ENCODE results near the gene NELFE. TPM values are rescaled to one million over a fixed set of nuclear protein-coding genes. Genes with fewer than 3 reads are reported as not detected.

Gene NELFE
- total RNA-seq, 2 donors from 2014 or later: 50.3 to 55.6 TPM

DNA sequence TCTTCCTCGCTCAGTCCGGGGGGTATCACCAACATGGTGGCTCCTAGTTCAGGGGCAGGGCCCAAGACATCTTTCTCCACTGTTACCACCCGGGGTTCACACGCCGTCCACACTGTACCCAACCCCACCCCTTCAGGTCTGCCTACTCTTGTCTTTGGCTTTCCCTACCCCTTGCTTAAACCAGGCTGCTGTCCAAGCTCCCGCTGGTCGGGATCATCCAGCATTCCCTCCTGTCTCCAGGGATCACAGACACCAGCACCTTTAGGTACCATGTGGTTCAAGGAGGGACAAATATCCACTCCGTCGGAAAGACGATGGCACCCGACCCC is 395 bp downstream of the NELFE start:
- no peak for TF ChIP-seq CTCF (IDR thresholded peaks at IDR 0.05)
- Histone ChIP-seq H3K27me3 (no peaks in the 10 kb centered on the region), H3K9ac (ENCODE audit: low read depth in 2 of 2, low read length in 2 of 2) (peak overlapping the region; percentile 81 to 92), H3K27ac (peak overlapping the region; percentile 21), H3K4me1 (peaks cover 6% of the 10 kb centered on the region), H3K36me3 (peaks cover 17% of the 10 kb centered on the region), H3K4me3 (peak overlapping the region; percentile 58), H3K9me3 (no peaks in the 10 kb centered on the region)
- no peak for DNase-seq
- intact Hi-C loops (cut with DNase I): loop anchor here (10.0 kb wide), 2 partner anchors 194 to 284 kb away; partner anchors contain the start of gene SAPCD1

DNA sequence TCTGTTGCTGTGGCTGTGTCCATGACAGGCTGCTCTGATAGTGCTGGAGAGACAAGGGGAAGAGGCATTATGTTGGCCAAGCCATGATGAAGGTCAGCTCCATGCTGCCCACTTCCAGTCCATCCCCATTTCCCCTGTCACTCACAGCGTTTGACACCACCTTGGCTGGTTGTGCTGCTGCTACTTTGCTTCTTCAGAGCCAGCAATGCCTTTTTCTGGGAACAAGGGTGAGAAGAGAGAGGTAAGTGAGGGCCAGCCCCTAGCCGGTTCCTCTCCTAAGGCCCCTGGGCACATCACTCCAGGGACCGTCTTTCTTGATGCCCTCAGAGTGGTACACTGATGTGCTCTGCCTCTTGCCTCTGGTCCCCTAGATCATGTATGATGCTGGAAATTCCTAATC is 2.0 kb downstream of the NELFE start:
- no peak overlapping the region for H3K9ac ChIP-seq (ENCODE audit: low read depth in 2 of 2, low read length in 2 of 2)
- H3K27me3 ChIP-seq: no peaks in the 10 kb centered on the region
- no peak overlapping the region for H3K4me3 ChIP-seq
- H3K9me3 ChIP-seq: no peaks in the 10 kb centered on the region
- H3K27ac ChIP-seq: no peak overlapping the region
- intact Hi-C loops (cut with DNase I): loop anchor here (10.0 kb wide), 2 partner anchors 192 to 282 kb away; partner anchors contain the start of gene SAPCD1
- no peak for TF ChIP-seq CTCF (IDR thresholded peaks at IDR 0.05)
- peaks cover 17% of the 10 kb centered on the region for H3K36me3 ChIP-seq
- no peak for DNase-seq
- H3K4me1 ChIP-seq: peaks cover 6% of the 10 kb centered on the region

DNA sequence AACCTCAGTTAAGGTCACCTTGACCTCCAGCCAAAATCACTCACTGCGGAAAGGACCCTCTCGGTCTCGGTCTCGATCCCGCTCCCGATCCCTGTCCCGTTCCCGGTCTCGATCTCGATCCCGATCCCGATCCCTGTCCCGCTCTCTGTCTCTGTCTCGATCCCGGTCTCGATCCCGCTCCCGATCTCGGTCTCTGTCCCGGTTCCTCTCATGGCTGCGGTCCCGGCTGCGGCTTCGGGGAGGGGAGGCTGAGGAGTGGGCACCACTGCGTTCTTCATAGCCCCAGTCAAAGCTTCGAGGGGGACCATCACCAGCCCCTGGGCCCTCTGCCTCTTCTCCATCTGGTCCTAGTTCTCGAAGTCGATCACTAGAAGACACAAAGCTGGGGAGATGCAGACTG is 4.3 kb downstream of the NELFE start:
- H3K9me3 ChIP-seq: no peaks in the 10 kb centered on the region
- H3K27ac ChIP-seq: no peak overlapping the region
- intact Hi-C loops (cut with DNase I): loop anchor here (5.0 to 10.0 kb wide), 3 partner anchors 52 to 280 kb away; partner anchors contain the start of genes SAPCD1 and ZBTB12
- TF ChIP-seq CTCF (IDR thresholded peaks at IDR 0.05): no peak
- no peaks in the 10 kb centered on the region for H3K27me3 ChIP-seq
- peaks cover 6% of the 10 kb centered on the region for H3K4me1 ChIP-seq
- DNase-seq: no peak
- peaks cover 11% of the 10 kb centered on the region for H3K36me3 ChIP-seq
- no peak overlapping the region for H3K9ac ChIP-seq (ENCODE audit: low read depth in 2 of 2, low read length in 2 of 2)
- H3K4me3 ChIP-seq: no peak overlapping the region

GRCh38 chr6:31952890-31953289 is 5.9 kb downstream of the NELFE start:
- Histone ChIP-seq H3K27ac (no peak overlapping the region), H3K4me1 (peaks cover 4% of the 10 kb centered on the region), H3K9ac (ENCODE audit: low read depth in 2 of 2, low read length in 2 of 2) (no peak overlapping the region), H3K9me3 (no peaks in the 10 kb centered on the region), H3K27me3 (no peaks in the 10 kb centered on the region), H3K4me3 (no peak overlapping the region), H3K36me3 (peaks cover 11% of the 10 kb centered on the region)
- DNase-seq: no peak
- TF ChIP-seq CTCF (IDR thresholded peaks at IDR 0.05): no peak
- intact Hi-C loops (cut with DNase I): loop anchor here (5.0 to 10.0 kb wide), 3 partner anchors 51 to 278 kb away; partner anchors contain the start of genes SAPCD1 and ZBTB12

DNA sequence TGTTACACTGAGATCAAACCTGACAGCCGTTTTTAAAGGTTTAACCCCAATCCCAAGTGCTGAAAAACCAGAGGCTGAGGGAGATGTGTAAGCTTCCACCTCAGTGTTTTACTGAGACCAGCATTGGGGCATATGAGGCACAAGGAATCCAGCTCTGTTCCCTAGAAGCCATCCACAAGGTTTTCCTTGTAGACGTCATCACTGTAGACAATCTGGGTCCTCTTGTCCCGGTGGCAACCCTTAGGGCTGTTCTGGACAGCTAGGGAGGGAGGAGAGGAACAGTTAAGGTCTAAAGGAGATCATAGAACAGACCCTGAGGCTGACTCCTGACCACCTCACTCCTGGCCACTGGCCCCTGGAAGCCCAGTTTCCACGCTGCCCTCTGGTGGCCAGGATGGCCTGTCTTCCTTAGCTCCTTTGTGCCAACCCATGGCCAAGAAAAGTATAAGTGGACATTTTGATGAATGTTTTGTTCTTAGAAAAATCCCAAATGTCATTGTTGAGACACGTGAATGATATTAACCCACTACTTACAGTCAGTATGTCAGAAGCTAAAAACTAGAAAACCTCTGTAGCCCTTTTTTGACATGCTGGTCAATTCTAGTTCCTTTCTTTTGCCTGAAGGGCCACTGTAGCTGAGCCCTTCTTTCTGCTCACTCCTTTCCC is 6.5 kb downstream of the NELFE start:
- H3K27me3 ChIP-seq: no peaks in the 10 kb centered on the region
- H3K36me3 ChIP-seq: peaks cover 11% of the 10 kb centered on the region
- peak; percentile 66 for DNase-seq
- H3K9ac ChIP-seq (ENCODE audit: low read depth in 2 of 2, low read length in 2 of 2): no peak overlapping the region
- H3K4me1 ChIP-seq: no peaks in the 10 kb centered on the region
- no peak overlapping the region for H3K27ac ChIP-seq
- no peak overlapping the region for H3K4me3 ChIP-seq
- intact Hi-C loops (cut with DNase I): loop anchor here (5.0 to 10.0 kb wide), 3 partner anchors 50 to 277 kb away; partner anchors contain the start of genes SAPCD1 and ZBTB12
- no peaks in the 10 kb centered on the region for H3K9me3 ChIP-seq
- TF ChIP-seq CTCF (IDR thresholded peaks at IDR 0.05): peak; percentile 66
